Left hindlimb (tissue), 1 donor: ENCODE measurements around the gene PICK1.

Source experiments
- DNase-seq: peaks from one replicate; pipeline ENCODE4 v3.0.0-alpha.2; 2018

PICK1 gene

DNA sequence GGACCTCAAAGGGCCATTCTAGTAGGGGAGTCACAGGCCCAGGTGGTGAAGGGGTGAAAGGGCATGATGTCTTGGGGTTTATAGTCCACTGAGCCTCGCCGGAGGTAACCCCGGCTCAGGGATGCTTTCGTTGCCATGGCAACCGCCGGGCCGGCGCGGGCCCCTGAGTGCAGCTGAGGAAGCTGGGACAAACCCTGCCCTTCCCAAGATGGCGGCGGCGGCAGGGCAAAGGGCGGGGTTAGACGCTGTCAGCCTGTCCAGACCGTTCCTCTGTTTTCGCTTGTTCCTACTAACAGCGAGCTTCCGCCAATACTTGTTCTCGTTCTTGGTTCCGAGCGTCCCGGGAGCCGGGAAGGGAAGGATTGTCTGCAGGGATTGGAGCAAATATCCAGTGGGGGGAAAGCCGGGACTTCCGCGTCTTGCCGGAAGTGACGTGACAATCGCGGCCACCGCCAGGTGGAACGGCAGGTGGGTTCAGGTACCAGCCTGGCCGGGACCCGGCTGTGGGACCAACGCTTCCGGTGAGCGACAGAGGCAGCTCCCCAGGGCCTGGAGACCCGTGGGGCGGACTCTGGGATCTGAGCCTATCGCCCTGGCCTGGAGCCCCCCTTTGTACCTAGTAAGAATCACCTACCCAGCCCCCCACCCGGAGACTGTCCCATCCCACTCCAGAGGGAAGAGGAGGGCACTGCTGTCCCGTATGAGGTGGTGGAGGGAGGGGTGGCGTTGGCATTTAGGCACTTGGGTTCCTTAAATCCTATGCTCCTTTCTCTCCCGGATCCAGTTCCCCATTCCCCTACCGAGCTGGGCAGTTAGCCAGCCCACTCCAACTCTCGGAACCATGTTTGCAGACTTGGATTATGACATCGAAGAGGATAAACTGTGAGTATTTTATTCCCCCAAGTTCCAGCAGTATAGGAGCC, at the start of gene PICK1:
TSS of gene PICK1 (plus strand) at position 436 of the 923 bp plus-strand sequence. CDS start at position 842, 406 bp downstream.
- peak; percentile 92 for DNase-seq

DNA sequence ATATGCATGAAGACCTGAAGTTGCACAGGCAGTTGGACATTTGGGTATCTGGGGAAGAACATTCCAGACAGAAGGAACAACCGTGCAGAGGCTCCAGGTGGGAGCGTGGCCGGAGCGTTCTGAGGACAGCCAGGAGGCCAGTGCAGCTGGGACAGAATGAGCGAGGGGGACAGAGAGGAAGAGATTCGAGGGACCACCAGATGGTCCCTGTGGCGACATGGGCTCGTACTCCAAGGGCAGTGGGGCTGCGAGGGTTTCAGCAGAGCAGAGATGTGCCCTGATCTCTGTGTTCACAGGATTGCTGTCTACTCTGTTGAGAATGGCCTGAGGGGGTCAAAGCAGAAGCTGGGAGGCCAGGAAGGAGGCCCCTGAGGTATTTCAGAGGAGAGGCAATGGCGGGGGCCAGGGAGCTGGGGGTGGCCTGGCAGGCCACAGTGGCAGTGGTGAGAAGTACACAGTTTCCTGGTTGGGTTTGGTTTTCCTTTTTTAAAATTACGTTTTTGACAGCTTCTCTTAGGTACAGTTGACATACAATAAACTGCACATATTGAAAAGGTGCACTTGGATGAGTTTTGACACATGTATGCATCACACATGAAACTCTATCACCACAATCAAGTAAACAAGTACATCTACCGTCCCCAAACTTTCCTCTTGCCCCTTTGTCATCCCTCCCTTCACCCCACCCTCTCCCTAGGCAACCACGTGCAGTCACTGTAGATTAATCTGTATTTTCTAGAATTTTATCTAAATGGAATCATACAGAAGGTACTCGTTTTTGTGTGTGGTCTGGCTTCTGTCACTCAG, 48.0 kb upstream of the PICK1 start:
- DNase-seq = no peak

DNA sequence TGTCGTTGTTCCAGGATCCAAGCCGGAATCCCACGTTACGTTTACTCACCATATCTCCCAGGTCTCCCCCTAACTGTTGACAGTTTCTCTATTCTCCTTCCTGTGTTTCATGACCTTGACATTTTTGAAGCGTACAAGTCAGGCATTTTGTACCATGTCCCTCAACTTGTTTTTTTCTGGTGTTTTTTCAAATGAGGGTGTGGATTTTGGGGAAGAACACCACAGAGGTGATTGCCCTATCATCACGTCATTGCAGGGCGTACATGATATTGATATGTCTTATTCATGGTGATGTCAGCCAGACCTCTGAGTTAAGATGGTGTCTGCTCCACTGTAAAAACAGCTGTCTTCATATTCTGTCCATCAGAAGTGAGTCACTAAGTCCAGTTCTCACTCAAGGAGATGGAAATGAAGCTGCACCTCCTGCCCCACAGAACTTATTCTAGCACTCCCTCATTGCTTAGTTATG, 44.6 kb upstream of the PICK1 start:
- DNase-seq = no peak

DNA sequence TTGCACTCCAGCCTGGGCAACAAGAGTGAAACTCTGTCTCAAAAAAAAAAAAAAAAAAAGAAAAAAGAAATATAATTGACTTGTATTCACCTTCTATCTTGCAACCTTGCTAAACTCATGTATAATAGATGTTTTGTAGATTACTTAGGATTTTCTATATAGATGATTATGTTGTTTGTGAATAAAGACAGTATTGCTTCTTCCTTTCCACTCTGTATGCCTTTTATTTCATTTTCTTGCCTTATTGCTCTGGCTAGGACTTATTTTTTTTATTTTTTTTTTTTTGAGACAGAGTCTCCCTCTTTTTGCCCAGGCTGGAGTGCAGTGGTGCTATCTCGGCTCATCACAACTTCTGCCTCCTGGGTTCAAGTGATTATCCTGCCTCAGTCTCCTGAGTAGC, 43.1 kb upstream of the PICK1 start:
- no peak for DNase-seq

DNA sequence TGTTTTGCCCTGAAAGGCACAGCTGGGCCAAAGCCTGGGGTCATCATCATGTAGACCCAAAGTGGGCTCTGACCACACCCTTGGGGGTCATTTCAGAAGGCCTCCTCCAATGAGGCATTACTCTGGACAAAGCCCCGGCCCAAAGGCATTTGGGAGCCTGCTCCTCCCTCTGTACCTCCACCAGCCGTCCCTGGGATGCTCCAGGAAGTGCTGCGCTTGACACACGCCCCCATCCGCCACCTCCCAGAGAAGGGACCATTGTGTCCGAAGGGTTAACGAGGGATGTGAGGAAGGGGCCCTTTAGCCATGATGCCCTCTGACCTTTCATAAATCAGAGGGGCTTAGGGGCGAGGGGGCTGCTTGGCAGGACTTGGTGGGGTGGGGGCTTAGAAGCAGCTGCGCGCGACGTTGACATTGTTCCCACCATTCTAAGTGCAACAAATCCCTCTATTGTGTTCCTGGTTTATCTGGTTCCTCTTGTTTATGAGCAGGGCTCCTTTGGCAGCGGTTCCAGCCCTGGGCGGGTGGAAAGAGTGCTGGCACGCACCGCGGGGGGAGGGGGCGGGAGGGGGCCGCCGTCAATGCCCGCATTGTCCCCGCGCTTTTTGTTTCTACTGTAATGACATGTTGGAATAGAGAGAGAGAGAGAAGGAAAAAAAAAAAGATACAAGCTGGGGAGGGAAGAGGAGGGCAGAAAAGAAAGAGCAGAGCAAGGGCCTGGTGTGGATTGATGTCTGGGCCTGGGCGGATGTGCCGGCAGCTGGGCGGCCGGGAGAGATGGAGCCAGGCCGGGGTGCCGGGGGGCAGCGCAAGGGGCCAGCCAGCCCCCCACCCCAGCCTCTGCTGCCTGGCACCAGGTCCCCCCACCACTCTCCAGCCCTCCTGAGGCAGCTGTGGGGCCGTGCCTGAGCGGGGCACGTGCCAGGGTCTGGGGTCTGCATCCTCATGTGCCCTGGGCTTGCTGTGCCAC, 40.7 kb upstream of the PICK1 start:
- DNase-seq = peak; percentile 65

DNA sequence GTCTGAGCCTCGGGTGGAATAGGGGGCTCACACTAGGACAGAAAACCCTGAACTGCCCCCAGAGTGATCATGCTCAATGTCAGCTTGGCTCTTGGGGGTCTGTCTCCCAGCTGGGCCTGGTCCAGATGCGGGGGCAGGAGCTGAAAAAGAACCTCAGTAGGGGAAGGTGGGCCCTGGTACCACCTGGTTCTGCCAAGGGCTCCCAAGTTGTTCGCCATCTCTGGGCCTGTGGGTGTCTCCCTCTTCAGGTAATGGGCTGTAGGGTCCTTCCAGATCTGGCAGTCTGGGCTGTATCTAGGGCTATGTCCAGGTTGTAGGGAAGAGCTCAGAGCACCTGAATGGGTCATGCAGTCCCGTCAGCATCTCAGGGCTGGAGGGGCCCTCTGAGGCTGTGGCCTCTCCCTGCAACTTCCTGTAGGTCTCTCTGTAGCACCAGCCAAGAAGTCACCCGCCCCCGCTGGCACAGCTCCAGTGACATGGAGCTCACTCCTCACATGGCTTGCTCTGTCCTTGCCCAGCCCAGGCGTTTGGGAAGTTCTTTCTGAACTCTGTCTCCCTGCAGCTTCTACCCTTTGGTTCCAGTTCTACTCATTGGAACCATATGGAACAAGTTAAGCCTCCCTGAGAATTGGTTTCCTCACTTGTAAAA, 39.8 kb upstream of the PICK1 start:
- DNase-seq = peak; percentile 75

DNA sequence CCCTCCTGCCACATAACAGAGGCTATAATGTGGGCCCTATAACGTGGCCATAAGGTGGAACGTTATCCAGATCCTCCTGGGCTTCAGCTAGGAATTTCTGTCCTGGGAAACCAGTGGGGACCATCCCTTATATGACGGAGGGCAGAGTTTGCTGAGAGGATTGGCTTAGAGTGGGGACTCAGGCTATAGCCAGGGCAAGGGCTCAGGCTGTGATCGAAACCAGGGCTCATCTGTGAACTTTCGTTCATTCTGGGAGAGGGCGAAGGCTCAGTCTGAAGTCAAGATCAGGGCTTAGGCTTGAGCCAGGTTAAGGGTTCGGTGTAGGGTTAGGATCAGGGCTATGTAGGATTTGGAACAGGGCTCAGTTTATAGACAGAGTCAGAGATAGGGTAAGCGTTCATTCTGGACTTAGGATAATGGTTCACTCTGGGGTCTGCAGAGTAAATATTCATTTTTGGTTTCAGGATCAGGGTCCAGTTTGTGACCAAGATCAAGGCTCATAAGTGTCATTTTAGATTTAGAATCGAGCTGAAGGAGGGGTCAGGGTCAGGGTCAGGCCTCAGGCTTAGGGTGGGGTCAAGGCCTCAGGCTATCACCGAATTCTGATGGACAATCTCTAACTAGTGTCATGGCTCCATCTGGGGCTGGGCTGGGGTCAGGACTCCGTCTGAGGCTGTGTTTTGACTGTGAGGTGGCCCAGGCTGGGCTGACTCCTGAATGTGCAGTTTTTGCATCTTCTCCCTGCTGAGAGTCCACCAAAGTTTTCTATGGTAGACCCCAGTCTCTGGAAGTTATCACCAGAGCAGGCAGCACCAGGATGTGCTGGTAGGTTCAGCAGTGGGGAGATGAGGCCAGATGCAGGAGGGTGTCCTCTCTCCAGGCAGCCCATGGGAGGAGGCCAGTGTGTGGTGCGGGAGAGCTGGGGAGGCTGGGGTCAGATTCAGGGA, 39.0 kb upstream of the PICK1 start:
- DNase-seq = no peak

DNA sequence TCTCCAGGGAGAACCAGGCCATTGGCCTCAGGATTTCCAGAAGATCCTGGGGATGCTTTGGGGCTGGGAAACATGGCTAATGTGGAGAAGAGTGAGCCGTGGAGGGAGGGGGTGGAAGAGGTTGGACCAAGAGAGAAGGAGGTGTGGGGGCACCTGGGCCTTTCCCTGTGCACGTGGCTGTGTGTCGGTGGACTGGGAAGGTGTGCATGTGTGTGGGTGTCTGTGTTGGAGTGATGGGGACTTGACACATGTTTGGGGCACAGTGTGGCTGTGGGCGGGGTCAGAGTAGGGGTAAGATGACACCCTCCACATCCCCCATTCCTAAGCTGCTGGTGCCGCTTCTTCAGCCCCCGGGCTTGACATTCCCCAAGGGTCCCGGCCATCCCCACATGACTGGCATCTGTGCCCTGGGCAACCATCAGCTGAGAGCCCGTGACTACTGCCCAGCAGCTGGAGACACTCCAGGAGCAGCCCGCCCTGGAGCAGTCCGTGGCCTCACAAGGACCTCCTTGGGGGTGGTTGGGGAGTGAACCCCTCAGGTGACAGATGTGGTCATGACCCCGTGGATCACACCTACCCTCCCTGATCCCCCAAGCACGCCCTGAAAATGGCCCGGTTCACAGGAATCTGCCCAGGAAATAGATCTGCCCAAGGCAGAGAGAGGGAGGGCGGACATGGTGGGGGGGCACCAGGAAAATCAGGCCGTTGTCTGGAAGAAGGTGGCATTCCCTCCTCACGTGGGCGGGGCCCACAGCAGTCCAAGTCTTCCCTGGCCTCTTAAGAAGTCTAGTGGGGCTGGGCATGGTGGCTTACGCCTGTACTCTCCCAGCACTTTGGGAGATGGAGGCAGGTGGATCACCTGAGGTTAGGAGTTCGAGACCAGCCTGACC, 38.0 kb upstream of the PICK1 start:
- DNase-seq = no peak

DNA sequence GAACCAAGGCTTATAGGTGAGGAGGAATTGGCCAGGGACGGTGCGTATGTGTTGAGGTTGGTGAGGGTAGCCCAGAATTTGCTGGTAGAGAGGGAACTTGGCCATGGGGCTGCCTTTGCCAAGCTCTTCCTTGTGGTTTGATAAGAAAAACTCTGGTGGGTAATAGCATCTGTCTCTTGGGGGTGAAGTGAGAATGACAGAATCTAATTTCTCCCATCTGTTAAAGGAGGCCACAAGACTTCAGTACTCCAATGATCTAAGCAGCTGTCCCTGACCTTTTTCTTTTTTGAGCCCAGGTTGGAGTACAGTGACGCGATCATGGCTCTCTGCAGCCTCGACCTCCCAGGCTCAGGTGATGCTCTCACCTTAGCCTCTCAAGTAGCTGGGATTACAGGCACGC, 36.0 kb upstream of the PICK1 start:
- DNase-seq = no peak

DNA sequence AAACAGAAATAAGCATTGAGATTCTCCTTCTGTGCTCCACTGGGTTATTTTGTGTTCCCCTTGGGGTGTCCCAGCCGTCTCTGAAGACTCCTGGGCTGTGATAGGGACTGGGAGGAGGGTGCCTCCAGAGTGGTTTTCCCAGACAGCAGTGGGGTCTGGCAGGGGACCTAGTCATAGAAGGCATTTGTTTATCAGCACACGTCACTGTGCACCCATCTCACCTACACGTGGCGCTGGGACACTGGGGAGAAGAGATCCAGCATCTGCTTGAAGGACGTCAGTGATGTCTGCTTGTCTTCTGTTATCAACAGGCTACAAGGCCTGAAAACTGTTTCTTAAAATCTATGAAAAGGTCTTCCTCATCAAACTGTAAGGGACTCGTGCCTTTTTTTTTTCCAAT, 34.2 kb upstream of the PICK1 start:
- no peak for DNase-seq

DNA sequence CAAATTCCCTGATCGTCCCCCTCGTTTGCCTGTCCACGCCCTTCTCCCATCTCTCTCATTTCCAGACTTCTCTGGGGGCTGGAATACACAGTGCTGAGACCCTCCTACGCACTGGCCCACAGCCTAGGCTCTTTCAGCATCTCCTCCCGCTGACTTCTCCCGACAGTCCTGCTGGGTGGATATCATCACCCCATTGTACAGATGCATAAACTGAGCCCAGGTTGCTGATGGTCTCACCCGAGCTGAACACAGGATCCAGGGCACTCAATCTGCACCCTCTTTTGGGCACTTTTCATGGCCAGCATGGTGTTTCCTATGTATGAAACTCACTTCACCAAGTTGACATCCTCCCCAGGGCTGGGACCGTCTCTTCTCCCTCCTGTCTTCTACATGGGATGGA, 31.7 kb upstream of the PICK1 start:
- no peak for DNase-seq

DNA sequence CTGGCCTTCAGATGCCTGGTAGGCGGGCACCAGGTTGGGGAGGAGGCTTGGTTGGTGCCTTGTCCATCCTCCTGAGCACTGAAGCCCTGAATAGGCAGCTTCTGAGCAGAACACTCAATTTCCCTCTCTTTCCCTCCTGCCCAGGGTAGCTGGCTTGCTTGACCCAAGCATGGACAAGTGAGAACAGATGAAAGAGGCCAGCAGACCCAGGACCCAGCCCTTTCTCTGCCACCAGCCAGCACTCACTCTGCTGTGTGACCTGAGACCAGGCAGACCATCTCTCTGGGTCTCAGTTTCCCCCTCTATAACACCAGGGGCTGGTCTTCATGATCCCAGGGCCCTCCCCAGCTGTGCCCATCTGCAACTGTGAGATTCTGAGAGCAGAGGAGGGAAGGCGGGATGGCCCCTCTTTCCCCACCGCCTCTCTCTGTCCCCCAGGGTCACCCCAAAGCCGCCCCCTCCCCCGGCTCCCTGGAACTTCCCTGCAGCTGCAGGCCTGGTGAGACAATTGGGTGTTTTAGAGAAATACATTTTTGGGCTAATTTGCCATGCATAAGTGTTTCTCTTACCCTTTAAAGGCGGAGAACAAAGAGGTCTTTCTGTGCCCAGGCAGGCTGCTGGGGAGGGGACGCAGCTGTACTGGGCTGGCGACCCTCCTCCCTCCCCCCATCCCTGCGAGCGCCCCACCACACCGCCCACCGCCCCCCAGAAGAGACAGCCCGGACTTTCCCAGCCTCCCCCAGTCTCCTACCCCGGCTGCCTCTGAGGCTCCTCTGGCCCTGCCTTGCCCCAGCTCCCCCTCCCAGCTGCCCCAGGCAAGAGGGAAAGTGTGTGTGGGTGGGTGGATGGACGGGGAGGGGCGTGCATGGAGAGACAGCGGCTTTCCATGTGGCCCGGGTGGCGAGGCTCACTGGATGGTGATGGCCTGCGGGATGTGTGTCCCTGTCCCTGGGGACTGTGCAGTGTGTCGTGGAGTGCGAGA, 30.8 kb upstream of the PICK1 start:
- DNase-seq = no peak

DNA sequence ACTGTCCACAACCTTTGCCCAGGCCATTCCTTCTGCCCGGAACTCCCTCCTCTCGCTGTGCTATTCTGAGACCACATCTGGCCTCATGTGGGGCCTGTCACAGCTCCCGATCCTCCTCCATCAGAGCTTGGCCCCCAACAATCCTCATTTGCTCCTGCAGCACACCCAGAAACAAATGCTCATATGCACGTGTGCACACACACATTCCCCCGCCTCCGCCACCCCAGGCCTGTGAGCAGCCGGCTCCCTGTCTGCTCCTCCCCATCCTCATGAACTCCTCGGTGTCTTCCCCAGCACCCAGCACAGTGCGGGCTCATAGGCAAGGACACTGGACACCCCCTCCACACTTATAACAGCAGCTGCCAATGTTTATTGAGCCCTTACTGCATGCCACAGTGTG, 29.7 kb upstream of the PICK1 start:
- no peak for DNase-seq

DNA sequence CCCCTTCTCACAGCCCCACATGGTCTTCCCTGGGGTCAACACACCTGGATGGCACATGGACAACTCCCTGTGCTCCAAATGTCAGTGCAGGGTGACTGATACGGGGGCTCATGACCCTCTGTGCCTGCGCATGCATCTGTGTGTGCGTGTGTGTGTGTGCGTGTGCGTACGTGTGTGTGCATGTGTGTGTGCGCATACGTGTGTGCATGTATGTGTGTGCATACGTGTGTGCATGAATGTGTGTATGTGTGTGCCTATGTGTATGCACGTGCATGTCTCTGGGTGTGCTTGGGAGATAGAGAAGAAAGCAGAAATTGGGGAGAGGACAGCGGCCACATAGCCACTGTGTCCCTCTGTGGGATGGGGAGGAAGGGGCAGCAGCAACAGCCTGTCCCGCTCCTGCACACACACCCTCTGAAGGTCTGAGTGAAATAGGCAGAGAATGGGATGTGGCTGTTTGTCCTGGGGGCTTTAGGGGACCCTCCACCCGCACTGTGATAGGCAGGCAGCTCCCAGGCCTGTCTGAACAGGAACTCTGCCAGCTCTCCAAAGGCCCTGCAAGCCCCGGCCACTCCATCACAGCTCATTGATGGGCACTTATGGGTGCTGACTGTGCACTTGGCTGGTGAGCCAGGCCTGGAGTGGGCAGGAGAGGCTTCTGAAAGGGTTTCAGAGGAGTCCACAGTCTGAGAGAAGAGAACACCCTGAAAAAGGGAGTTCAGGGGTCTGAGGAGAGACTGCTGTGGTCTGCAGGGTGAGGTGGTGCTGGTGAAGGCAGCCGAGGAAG, 28.7 kb upstream of the PICK1 start:
- no peak for DNase-seq

DNA sequence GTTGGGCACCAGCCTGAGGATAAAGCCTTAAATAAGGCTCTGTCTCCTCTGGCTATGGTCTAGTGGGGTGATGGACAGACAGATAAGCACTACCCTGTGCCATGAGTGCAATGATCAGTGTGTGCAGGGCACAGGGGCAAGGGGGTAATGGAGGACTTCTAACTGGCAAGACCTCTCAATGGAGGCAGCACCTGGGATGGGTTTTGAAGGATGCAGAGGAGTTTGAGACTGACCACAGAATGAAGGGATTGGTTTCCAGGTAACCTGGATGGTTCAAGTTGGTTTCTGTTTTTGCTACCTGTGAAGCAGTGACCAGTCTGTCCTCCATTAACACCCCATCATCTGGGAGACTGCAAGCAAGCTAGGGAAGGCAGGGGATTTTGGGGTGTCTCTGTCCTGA, 27.8 kb upstream of the PICK1 start:
- no peak for DNase-seq

DNA sequence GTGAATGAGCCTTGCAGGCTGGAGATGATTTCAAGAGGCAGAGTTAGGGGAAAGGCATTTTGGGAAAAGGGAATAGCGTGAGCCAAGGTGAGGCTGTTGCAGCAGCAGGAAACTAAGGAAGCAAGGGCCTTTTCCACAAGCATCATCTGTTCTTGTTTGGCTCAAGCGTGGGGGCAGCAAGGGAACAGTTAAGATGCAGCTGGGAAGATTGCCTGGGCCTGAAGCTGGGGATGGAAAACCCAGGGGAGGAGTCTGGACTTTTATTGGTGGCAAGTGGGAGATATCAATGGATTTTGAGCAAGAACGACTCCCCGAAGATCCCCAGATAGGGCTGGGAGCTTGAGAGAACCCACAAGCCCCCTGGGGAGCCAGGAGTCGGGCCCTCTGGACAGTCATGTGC, 27.3 kb upstream of the PICK1 start:
- DNase-seq = no peak

DNA sequence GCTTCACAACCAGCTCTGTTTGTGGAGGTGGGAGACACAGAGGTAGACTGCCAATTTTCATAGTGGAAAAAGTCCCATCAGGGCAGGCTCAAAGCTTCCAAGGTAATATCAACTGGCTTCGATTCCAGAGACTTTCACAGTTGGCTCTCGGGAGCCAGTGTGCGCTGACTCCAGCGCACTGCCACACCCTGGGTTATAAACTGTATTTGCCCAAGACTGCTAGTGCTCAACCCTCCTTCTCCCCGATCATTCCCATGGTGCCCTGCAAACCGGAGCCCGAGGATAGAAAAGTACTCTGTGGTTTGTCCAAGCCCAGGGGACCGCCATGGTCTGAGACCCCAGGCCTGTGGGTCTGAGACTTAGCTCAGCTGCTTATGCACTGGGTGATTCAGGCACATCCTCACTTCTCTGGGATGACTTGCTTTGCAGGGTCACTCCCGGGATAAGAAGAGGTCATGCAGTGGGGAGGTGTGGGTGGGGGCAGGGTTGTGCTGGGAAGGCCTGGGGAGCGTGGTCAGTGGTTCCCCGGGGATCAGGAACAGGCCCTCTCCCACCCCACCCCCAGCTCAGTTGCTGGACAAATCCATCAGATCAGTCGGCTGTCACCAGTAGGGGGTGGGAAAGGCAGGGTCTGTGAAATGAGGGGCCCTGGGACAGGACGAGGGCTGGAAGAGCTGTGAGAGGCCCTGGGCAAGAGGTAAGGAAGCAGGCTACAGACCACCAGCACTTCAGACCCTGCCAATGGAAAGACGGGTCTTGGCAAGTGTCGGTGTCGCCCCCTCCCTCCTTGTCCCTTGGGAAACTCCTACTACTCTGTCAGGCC, 26.7 kb upstream of the PICK1 start:
- no peak for DNase-seq
